Lung (tissue), 12 donors: Measurements from ENCODE around the gene SHB. TPM values are rescaled to one million over a fixed set of nuclear protein-coding genes. Genes with fewer than 3 reads are reported as not detected.

Experiments
- ATAC-seq: fragments of 200-7000 bp; cut with Tn5 transposase; one replicate; pipeline ENCODE4 v1.9.1; 2020; ENCODE audit warnings: moderate number of reproducible peaks; ENCODE audit not compliant: insufficient read depth, low FRiP score
- DNase-seq, 3 donors: peaks; one replicate each; pipeline ENCODE4 v3.0.0-alpha.2; 2013 to 2017
- H3K27ac ChIP-seq, 2 donors: one replicate each; pipeline ENCODE4 v1.5.1; 2013; ENCODE audit warnings: mild to moderate bottlenecking in 2 of 2, moderate library complexity in 2 of 2, control low read depth in 1 of 2, inconsistent platforms in 1 of 2, low read depth in 1 of 2, low read length in 1 of 2
- H3K27me3 ChIP-seq, 3 donors: one replicate each; pipeline ENCODE4 v1.5.1; 2013; ENCODE audit warnings: low read length in 2 of 3; ENCODE audit not compliant: control insufficient read depth in 3 of 3, insufficient read depth in 3 of 3
- H3K36me3 ChIP-seq, 4 donors: one replicate each; pipeline ENCODE4 v1.5.1; 2013; ENCODE audit warnings: low read length in 4 of 4, mild to moderate bottlenecking in 1 of 4, moderate library complexity in 1 of 4; ENCODE audit not compliant: control insufficient read depth in 4 of 4, insufficient read depth in 4 of 4
- H3K4me1 ChIP-seq, 5 donors: one replicate each; pipeline ENCODE4 v1.5.1; 2013; ENCODE audit warnings: low read length in 5 of 5, mild to moderate bottlenecking in 2 of 5, moderate library complexity in 1 of 5; ENCODE audit not compliant: control insufficient read depth in 5 of 5, insufficient read depth in 5 of 5
- H3K4me3 ChIP-seq: one replicate; pipeline ENCODE4 v1.5.1; 2013; ENCODE audit warnings: mild to moderate bottlenecking, control low read depth, moderate library complexity
- H3K9ac ChIP-seq, 2 donors: one replicate each; pipeline ENCODE4 v1.5.1; 2013; ENCODE audit warnings: low read length in 2 of 2, control low read depth in 1 of 2; ENCODE audit not compliant: insufficient read depth in 1 of 2
- H3K9me3 ChIP-seq, 4 donors: one replicate each; pipeline ENCODE4 v1.5.1; 2013; ENCODE audit warnings: low read length in 3 of 4, mild to moderate bottlenecking in 1 of 4, moderate library complexity in 1 of 4; ENCODE audit not compliant: control insufficient read depth in 4 of 4, insufficient read depth in 3 of 4
- CTCF ChIP-seq: IDR thresholded peaks from 2 replicates; pipeline ENCODE4 v1.5.1; 2012; ENCODE audit warnings: mild to moderate bottlenecking; ENCODE audit errors: control extremely low read depth, extremely low read depth
- WGBS, 2 donors: extraction: QIAGEN DNeasy Blood & Tissue Kit; methylation state at CpG; one replicate each; pipeline ENCODE4 v1.1.7; 2013; 5-methylcytosine and 5-hydroxymethylcytosine counted together
- polyA plus RNA-seq, 2 donors: library from polyadenylated mRNA; stranded (reverse); fragments of 200-250 nt; gene quantifications; one replicate each; pipeline ENCODE4 v1.2.1, GENCODE V29; 2013
- total RNA-seq, 2 donors: library from RNA; depleted of rRNA in 1 of 2; stranded (reverse); fragments of >200 nt in 1 of 2; gene quantifications; one replicate each; pipeline ENCODE4 v1.2.1, GENCODE V29; 2014 to 2021
- donor health status: control.
- donor health status: control.
- donor health status: Bipolar disorder and iron deficiency.
- donor health status: healthy.
- donor health status: DM: yes; HTN: yes; CAD: no.

SHB gene
- total and polyA plus RNA-seq, 4 donors: 10.8 to 32.3 (median 14.4) TPM

- WGBS, 2 donors: 83 to 89% methylated on average over 6 of the region's 6 CpGs
- H3K9ac ChIP-seq: no peak overlapping the region
- ATAC-seq (no peak), DNase-seq (peak in 1 of 3 donors; percentile 10)
- no peaks in the 10 kb centered on the region for H3K27me3 ChIP-seq
- peaks cover 0 to 2% (median 0%) of the 10 kb centered on the region in 4 donors for H3K36me3 ChIP-seq
- H3K27ac ChIP-seq: no peak overlapping the region
- TF ChIP-seq CTCF: no peak
- no peak overlapping the region for H3K4me3 ChIP-seq
- H3K4me1 ChIP-seq: peaks cover 0 to 84% (median 49%) of the 10 kb centered on the region in 5 donors
- no peaks in the 10 kb centered on the region for H3K9me3 ChIP-seq
Measured at GRCh38 chr9:37918665-37919170, 150.3 kb downstream of the SHB start.

GRCh38 chr9:37917801-37918664, 151.0 kb downstream of the SHB start:
- Histone ChIP-seq H3K4me3 (no peak overlapping the region), H3K27ac (peak overlapping the region; percentile 51 to 55), H3K36me3 (peaks cover 0 to 2% (median 0%) of the 10 kb centered on the region in 4 donors), H3K9me3 (no peaks in the 10 kb centered on the region), H3K27me3 (no peaks in the 10 kb centered on the region), H3K4me1 (peaks cover 0 to 85% (median 49%) of the 10 kb centered on the region in 5 donors), H3K9ac (no peak overlapping the region)
- ATAC-seq (no peak), DNase-seq (peak in 1 of 3 donors; percentile 8)
- 84 to 89% methylated on average over 21 of the region's 21 CpGs for WGBS, 2 donors
- no peak for TF ChIP-seq CTCF

- DNase-seq: peak in 2 of 3 donors; percentile 56 to 61
- H3K4me3 ChIP-seq: no peak overlapping the region
- H3K36me3 ChIP-seq: peaks cover 0 to 2% (median 0%) of the 10 kb centered on the region in 4 donors
- ATAC-seq: no peak
- peak overlapping the region; percentile 51 to 55 for H3K27ac ChIP-seq
- no peaks in the 10 kb centered on the region for H3K27me3 ChIP-seq
- H3K9ac ChIP-seq: peak overlapping the region in 1 of 2 donors; percentile 56
- no peaks in the 10 kb centered on the region for H3K9me3 ChIP-seq
- TF ChIP-seq CTCF: no peak
- WGBS, 2 donors: 46 to 51% methylated on average over 8 of the region's 8 CpGs
- H3K4me1 ChIP-seq: peaks cover 0 to 79% (median 49%) of the 10 kb centered on the region in 5 donors
Measured at GRCh38 chr9:37917313-37917731, 151.7 kb downstream of the SHB start.
